ENCODE results near the gene SCFD1.

Gene SCFD1

GRCh38 chr14:30748343-30748742 lies 126.2 kb downstream of the SCFD1 start:
- no peak for DNase-seq (ENCODE audit: low read depth, low spot score)
- TF ChIP-seq, protein P1, sequence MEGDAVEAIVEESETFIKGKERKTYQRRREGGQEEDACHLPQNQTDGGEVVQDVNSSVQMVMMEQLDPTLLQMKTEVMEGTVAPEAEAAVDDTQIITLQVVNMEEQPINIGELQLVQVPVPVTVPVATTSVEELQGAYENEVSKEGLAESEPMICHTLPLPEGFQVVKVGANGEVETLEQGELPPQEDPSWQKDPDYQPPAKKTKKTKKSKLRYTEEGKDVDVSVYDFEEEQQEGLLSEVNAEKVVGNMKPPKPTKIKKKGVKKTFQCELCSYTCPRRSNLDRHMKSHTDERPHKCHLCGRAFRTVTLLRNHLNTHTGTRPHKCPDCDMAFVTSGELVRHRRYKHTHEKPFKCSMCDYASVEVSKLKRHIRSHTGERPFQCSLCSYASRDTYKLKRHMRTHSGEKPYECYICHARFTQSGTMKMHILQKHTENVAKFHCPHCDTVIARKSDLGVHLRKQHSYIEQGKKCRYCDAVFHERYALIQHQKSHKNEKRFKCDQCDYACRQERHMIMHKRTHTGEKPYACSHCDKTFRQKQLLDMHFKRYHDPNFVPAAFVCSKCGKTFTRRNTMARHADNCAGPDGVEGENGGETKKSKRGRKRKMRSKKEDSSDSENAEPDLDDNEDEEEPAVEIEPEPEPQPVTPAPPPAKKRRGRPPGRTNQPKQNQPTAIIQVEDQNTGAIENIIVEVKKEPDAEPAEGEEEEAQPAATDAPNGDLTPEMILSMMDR (IDR thresholded peaks at IDR 0.05; ENCODE audit: low read depth, low read length), result no peak
- no peak overlapping the region for H3K4me3 ChIP-seq (ENCODE audit: low read depth, low read length)
- in situ Hi-C loops (cut with HindIII; ENCODE audit: low sequenced_read_pairs), result no loop called here

GRCh38 chr14:30751646-30752416 lies 129.7 kb downstream of the SCFD1 start:
- in situ Hi-C loops (cut with HindIII; ENCODE audit: low sequenced_read_pairs), result no loop called here
- H3K4me3 ChIP-seq (ENCODE audit: low read depth, low read length), result no peak overlapping the region
- TF ChIP-seq, protein P1 (IDR thresholded peaks at IDR 0.05; ENCODE audit: low read depth, low read length), result no peak
- no peak for DNase-seq (ENCODE audit: low read depth, low spot score)

DNA sequence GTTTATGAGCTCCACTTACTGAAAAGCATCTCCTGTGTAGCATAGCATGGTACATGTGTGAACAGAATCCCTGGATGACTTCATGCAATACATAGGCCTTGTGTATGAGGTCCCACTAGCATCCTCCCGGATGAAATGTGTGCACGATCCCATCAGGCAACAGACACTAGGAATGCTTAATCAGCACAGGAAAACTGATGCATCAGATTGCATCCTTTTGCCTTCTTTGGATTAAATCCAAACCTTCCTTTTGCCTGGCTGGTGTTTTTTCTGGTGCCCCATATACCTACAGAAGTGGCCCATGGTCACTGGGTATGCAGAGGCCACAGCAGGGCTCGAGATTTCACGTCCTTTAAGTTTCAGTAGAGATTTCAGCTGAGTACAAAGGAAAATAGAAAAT lies 131.3 kb downstream of the SCFD1 start:
- no peak for DNase-seq (ENCODE audit: low read depth, low spot score)
- TF ChIP-seq, protein P1 (IDR thresholded peaks at IDR 0.05; ENCODE audit: low read depth, low read length), result no peak
- in situ Hi-C loops (cut with HindIII; ENCODE audit: low sequenced_read_pairs), result no loop called here
- no peak overlapping the region for H3K4me3 ChIP-seq (ENCODE audit: low read depth, low read length)

GRCh38 chr14:30754778-30755177 lies 132.7 kb downstream of the SCFD1 start:
- no peak for DNase-seq (ENCODE audit: low read depth, low spot score)
- no peak overlapping the region for H3K4me3 ChIP-seq (ENCODE audit: low read depth, low read length)
- in situ Hi-C loops (cut with HindIII; ENCODE audit: low sequenced_read_pairs), result no loop called here
- TF ChIP-seq, protein P1 (IDR thresholded peaks at IDR 0.05; ENCODE audit: low read depth, low read length), result no peak

DNA sequence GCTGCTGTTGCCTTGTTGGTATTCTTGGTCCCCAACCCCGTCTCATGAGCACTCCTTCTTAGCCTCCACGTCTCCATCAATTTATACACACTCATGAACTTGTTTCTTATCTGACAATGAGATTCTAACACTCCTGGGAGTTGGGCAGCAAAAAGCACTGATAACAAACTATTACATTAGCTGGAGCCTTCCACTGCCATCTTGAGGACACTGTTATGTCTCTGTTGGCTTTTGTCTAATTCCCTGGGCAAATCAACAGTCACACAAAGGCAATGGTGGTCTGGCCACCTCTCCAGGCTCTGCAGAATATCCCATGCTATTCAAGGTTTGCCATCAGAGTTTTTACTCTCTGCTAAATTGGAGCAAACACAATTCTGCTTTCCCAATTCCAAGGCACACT lies 134.5 kb downstream of the SCFD1 start:
- in situ Hi-C loops (cut with HindIII; ENCODE audit: low sequenced_read_pairs), result no loop called here
- DNase-seq (ENCODE audit: low read depth, low spot score), result no peak
- TF ChIP-seq, protein P1 (IDR thresholded peaks at IDR 0.05; ENCODE audit: low read depth, low read length), result no peak
- H3K4me3 ChIP-seq (ENCODE audit: low read depth, low read length), result no peak overlapping the region

DNA sequence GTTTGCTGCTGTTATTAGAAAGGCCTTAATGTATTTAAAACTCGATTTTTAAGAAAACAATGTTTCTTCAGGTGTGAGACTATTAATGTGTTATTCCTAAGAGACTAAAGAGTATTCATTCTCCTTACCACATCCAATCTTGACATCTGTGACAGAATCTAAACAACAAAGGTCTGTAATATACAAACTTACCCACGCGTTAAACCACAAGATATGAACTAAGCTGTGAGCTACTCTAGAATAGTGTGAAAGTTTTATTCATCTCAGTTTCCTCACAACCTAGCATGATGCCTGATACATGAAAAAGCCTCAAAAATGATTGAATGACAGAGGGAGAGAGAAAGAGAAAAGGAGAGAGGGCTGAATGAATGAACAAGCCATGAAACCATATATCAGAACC lies 135.0 kb downstream of the SCFD1 start:
- no peak overlapping the region for H3K4me3 ChIP-seq (ENCODE audit: low read depth, low read length)
- TF ChIP-seq, protein P1 (IDR thresholded peaks at IDR 0.05; ENCODE audit: low read depth, low read length), result no peak
- in situ Hi-C loops (cut with HindIII; ENCODE audit: low sequenced_read_pairs), result no loop called here
- DNase-seq (ENCODE audit: low read depth, low spot score), result no peak

Data from astrocyte of the spinal cord (primary cell).